GM19238 (cell line): ENCODE results near the gene NCAPD2.
"Not testable (repeated sequence)": the region's sequence is repeated elsewhere in the genome, so short reads cannot be mapped to it uniquely, and the experiment has no call there.

Experiments used
- DNase-seq: peaks from one replicate; pipeline ENCODE4 v3.0.0; 2011; ENCODE audit warnings: low spot score; ENCODE audit not compliant: insufficient read length

The NCAPD2 gene

DNA sequence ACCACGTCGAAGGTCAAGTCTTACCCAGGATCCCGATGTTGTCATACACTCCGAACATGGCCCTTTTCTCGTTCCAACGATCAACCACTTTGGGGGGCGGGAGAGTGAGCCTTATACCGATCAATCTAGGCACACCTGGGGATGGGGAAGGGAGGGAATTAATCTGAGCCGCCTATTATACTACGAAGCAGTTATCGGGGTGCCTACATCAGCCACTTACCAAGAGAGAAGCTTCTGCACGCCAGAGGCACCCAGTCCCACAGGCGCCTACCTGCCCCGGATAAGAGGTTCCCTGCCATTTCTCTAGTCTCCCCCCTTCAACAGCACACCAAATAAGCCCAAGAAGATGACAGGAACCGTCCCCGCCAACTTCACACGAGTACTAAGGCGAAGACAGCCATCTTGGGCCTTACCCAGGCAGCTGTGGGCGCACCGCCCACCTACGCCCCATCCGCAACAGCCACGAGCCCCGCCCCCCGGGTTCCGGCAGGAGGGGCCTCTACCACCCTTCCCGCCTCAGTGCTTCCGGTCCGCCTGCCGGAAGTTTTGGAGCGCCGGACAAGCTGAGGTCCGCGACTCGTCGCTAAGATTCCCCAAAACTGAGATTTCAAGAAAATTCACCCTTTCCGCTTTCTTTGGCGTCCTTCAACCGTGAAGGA lies 935 bp upstream of the NCAPD2 start, which contains the start of gene MRPL51:
MRPL51 (minus strand) TSS at position 425 of the 659 bp plus-strand sequence; CDS start at position 299, 126 bp downstream.
- peak; percentile 87 for DNase-seq

DNA sequence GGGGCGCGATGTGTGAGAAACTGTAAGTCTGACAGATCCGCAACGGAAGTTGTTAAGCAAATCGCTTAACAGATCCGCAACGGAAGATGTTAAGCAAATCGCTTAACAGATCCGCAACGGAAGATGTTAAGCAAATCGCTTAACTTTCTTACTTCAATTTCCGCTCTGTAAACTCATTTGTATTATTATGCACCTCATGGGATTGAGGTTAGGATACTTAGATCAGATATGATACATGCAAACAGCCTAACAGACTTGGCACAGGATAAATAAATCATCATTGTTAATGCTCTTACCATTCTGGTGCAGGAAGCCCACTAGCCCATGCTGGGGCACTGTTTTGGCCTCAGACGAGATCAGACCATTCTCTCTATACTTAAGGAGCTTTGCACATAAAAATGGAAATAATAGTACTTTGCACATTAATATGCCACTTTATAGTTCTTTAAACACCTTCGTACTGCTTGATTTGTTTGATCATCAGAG lies 399 bp downstream of the NCAPD2 start:
- DNase-seq = no peak

DNA sequence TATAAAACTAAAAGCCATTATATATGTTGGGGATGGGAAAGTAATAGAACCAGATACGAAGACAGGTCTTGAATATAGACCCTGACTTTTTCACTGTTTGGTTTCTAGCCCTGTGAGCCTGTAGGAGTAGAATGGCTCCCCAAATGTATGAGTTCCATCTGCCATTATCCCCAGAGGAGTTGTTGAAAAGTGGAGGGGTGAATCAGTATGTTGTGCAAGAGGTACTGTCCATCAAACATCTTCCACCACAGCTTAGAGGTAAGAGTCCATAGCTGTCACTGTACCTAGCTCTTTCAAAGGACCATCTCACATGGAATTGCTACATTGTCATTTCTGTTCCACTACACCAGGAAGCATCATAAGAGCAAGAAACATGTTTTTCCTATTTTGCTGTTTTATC lies 1.1 kb downstream of the NCAPD2 start:
- DNase-seq = no peak

DNA sequence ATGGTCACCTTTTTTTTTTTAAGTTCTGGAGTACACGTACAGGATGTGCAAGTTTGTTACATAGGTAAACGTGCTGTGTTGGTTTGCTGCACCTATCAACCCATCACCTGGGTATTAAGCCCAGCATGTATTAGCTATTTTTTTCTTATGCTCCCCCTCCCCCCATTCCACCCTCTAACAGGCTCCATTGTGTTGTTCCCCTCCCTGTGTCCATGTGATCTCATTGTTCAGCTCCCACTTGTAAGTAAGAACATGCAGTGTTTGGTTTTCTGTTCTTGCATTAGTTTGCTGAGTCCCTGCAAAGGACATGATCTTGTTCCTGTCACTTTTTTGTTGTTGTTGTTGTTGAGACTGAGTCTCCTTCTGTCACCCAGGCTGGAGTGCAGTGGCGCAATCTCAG lies 3.4 kb downstream of the NCAPD2 start:
- not testable (repeated sequence) for DNase-seq

DNA sequence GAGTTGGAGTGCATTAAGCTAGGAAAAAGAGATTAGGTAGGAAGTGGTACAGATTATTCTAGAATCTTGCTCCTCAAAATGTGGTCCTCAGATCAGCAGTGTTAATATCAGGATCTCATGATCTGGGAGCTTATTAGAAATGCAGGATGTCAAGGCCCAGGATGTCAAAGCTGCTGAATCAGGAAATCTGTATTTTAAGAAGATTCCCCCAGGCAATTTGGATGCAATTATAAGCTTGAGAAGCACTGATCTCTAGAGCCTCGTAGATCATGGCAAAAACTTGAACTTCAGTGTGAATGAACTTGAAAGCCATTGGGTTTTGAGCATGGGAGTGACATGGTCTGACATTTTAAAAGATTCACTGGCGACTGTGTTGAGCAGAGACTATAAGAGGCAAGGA lies 6.6 kb downstream of the NCAPD2 start:
- DNase-seq = no peak

DNA sequence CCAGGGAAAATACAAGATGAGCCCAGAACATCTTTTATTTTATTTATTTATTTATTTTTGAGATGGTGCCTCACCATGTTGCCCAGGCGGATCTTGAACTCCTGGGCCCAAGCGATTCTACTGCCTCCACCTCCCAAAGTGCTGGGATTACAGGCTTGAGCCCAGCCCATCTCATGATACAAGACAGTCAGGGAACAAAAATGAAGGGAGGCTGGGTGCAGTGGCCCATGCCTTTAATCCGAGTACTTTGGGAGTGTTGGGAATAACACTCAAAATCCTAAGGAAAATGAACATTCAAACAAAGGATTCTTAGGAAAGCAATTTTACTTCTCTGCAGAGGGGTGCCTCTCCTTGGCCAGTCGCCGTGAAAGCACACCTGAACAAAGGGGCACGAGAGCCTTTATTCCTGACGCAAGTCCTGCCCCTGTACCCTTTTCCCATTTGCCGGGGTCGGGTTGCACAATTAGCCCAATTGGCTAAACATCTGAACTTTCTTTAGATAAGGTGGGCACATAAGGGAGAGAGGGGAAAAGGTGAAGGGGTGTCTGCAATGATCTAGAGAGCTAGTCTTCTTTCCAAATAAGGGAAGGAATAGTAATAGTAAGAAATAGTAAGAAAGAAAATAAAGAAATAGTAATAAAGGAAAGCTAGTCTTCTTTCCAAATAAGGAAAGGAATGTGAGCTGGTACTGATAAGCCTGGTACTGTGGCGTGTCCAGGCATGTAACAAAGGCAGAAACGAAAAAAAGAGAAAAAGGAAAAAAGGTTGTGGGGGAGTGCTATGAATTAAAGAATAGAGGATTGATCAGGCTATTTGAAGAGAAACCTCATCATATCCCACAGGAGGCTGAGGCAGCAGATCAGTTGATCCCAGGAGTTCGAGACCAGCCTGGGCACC lies 13.4 kb downstream of the NCAPD2 start:
- no peak for DNase-seq

DNA sequence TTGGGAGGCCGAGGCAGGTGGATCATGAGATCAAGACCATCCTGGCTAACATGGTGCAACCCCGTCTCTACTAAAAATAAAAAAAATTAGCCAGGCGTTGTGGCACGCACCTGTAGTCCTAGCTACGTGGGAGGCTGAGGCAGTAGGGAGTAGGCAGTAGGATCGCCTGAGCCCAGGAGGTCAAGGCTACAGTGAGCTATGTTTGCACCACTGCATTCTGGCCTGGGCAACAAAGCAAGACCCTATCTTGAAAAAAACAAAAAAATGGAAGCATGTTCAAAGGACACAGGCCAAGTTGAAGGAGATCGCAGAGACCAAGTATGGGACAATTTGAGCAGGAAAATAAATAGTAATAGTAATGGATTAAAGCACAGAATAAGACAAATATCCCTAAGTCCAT lies 14.2 kb downstream of the NCAPD2 start:
- no peak for DNase-seq

DNA sequence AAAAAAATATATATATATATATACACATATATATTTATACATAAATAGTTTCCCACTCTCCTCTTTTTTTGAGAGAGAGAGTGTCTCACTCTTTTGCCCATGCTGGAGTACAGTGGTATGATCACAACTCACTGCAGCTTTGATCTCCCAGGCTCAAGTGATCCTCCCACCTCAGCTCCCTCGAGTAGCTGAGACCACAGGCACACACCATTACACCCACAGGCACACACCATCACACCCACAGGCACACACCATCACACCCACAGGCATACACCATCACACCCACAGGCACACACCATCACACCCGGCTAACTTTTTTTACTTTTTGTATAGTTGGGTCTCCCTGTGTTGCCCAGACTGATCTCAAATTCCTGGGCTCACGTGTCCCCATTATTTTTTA lies 26.3 kb downstream of the NCAPD2 start:
- DNase-seq = no peak

DNA sequence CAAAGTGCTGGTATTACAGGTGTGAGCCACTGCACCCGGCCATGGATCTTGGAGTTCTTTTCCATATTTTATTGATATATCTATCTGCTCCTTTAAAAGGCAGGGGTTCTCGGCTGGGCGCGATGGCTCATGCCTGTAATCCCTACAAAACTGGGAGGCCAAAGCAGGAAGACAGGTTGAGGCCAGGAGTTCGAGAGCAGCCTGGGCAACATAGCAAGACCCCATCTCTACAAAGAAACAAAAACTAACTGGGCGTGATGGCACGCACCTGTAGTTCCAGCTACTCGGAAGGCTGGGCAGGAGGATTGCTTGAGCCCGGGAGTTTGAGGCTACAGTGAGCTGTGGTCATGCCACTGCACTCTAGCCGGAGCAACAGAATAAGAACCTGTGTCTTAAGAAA lies 28.3 kb downstream of the NCAPD2 start:
- DNase-seq = no peak

DNA sequence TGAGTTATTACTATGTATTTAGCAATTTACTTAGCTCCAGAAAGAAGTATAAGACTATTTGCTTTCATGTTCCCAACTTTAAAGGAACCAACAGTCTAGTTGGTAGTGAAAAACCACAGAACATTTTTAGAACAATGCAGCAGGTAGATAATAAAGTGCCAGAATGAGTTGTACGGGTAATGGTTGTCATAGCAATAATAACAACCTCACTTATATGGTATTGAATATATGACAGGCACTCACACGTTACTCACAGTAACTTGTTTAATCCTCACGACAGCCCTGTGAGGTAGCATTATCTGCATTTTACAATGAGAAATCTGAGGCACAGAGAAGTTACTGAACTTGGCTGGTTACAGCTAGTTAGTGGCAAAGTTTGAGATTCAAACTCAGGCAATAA lies 29.8 kb downstream of the NCAPD2 start:
- no peak for DNase-seq

DNA sequence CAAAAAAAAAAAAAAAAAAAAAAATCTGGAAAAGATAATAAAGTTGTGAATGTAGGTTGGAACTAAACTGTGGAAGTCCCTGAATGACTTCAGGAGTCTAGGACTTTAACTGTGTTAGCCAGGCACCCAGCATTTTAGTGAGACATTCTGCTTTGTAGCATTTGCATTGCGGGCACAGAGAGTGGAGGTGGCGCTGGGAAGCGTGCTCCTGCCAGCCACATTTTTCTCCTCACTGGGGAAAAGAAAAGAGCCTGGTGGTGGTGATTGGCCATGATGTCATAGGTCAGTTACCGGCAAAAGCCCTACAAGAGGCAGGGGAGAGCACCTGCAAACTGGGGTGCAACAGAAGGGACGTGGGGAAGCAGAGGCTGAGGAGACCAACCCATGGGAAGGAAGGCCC lies 30.7 kb downstream of the NCAPD2 start:
- no peak for DNase-seq

DNA sequence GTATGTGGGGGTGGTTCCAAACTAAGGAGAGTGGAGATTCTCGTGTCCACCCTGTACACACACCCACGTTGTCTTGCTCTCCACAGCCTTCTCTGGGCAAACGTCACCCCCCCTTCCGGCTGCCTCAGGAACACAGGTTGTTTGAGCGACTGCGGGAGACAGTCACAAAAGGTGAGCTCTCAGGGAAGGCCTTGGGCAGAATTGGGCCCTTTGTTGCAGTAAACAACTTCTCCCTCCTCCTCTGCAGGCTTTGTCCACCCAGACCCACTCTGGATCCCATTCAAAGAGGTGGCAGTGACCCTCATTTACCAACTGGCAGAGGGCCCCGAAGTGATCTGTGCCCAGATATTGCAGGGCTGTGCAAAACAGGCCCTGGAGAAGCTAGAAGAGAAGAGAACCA lies 32.3 kb downstream of the NCAPD2 start:
- DNase-seq = no peak

DNA sequence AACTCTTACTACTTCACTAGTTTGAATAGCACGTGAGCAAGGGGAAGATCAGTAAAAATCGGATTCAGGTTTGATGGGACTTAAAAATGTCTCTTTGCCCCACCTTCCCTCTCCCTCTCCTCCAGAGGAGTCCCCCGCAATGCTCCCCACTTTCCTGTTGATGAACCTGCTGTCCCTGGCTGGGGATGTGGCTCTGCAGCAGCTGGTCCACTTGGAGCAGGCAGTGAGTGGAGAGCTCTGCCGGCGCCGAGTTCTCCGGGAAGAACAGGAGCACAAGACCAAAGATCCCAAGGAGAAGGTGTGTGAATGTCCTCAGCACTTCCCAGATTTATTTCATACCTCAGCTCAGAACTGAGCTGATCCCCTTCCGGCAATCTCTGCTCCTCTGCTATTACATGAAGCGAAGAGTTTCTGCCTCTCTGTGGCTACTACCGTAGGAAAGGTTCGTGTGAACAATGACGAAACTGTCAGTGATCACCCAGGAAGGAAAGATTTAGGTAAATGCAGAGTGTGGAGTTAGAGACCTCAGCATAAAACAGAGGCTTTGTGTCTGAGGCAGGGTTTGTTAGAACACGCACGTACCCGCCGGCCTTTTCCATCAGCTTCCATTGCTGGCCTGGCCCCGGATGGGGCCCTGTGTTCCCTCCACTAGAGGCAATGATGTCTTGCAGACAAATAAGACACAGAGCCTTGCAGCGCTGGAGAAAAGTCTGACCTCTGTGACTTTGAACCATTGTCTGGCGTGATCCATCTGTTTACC lies 33.0 kb downstream of the NCAPD2 start:
- DNase-seq = no peak

DNA sequence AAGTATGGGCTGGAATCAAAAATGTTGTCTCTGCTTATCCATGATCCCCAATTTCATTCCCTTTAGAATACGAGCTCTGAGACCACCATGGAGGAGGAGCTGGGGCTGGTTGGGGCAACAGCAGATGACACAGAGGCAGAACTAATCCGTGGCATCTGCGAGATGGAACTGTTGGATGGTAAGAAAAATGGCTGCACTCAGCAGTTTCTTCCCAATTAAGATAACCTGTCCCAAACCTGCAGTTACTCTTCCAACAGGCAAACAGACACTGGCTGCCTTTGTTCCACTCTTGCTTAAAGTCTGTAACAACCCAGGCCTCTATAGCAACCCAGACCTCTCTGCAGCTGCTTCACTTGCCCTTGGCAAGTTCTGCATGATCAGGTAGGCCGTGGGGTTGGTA lies 33.8 kb downstream of the NCAPD2 start:
- no peak for DNase-seq

DNA sequence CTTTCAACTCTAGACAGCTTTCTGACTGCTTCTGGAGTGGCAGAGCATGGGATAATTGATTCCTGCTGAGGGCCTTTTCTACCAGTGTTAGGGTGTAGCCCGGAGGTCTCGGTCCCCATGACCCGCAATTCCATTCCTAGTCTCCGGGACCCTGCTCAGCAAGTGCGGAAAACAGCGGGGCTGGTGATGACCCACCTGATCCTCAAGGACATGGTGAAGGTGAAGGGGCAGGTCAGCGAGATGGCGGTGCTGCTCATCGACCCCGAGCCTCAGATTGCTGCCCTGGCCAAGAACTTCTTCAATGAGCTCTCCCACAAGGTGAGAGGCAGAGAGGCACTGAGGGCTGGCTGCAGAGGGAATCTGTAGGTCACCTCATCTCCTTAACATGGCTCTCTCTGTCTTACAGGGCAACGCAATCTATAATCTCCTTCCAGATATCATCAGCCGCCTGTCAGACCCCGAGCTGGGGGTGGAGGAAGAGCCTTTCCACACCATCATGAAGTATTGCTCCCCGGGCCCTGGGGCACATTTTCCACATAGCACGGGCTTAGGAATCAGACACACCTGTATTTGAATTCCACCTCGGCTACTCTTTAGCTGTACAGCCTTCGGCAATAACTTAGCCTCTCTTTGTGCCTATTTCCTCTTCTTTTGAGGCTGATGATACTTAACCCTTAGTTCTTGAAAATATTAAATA lies 34.8 kb downstream of the NCAPD2 start:
- no peak for DNase-seq

DNA sequence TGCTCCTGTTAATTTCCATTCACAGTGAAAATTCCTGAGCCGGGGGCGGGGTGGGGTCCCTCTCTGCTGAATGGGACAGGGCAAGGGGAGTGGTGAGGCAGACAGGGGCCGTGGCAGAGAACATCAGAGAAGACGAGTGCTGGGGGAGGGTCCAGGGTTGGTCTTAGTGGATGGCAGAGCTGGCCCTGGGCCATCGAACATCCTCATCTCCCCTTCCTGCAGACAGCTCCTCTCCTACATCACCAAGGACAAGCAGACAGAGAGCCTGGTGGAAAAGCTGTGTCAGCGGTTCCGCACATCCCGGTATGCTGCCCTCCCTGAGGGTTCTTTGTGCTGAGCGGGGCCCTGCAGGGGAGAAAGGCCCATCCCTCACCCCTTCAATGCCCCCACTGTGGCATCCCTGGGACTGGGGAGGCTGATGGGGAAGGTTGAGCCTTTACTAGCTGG lies 35.4 kb downstream of the NCAPD2 start:
- no peak for DNase-seq

DNA sequence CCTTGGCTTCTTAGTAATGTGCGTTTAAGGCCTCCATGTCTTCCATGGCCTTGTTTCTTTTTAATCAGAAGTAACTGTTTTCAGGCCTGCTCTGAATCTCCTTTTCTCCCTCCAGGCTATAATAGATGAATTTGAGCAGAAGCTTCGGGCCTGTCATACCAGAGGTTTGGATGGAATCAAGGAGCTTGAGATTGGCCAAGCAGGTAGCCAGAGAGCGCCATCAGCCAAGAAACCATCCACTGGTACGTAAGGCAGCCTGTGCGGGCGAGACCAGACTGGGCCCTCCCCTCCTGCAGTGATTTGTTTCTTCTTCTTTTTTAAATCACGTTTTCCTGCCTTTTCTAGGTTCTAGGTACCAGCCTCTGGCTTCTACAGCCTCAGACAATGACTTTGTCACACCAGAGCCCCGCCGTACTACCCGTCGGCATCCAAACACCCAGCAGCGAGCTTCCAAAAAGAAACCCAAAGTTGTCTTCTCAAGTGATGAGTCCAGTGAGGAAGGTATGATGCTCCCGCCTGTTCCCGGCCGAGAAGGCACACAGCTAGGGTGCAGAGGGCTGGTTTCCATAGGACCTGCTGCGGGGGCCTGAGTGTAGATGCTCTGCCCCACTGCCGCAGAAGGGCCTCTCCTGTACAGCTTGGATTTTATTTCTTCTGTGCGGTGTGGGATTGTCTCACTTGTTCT lies 36.8 kb downstream of the NCAPD2 start:
- DNase-seq = no peak

DNA sequence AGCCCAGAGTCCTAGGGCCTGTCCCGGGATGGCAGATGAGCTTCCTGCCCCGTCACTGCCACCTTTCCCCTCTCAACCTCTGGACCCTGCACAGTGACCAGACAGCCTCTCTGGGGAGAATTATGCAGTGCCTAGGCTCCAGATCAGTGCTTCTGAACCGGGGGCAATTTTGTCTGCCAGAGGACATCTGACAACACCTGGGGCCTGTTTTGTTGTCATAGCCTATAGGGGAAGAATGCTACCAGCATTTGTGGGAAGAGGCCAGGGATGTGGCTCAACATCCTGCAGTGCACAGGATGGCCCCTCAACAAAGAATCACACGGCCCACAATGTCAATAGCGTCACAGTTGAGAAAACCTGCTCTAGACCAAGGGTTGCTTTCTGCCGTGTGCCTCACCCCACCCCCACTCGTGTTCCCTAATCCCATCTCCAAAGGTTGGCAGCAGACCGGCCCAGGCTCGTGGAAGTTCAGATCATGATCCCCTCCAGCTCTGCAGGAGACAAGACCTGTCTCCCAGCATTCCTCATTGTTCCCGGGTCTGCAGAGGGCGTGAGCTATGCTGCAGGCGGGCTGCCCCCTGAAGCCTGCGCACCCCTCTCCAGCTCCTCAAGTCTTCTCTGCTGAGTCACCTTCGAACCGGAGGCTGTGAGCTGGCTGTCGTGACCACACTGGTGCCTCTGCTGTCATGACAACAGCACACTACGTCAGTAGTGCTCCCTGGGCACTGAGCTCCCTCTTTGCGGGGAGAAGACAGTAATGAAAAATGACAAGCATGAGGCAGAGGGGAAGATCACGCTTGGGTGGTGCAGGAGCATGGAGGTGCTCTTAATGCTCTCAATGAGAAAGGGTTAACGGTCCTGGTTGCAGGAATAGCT lies 38.4 kb downstream of the NCAPD2 start:
- DNase-seq = peak; percentile 56

DNA sequence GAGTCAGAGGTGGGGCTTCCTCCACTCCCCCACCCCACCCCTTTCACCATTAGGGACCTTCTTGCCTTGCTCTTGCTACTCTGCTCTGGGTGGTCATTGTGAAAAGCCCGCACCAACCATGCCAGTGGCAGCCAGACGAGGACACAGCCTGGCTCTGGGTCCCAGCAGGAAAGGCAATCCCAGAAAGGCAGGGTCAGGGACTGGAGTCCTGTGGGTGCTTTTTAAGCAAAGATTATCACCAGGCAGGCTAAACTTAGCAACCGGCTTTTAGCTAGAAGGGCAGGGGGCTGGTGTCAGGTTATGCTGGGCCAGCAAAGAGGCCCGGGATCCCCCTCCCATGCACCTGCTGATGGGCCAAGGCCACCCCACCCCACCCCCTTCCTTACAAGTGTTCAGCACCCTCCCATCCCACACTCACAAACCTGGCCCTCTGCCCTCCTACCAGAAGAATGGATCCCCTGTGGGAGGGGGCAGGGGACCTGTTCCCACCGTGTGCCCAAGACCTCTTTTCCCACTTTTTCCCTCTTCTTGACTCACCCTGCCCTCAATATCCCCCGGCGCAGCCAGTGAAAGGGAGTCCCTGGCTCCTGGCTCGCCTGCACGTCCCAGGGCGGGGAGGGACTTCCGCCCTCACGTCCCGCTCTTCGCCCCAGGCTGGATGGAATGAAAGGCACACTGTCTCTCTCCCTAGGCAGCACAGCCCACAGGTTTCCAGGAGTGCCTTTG lies 39.2 kb downstream of the NCAPD2 start:
- DNase-seq = peak; percentile 48
